Left lobe of liver (tissue), 2 donors: ENCODE data around the gene RANBP3L. TPM values are rescaled to one million over a fixed set of nuclear protein-coding genes. Genes with fewer than 3 reads are reported as not detected.
"Not testable (repeated sequence)": the region's sequence is repeated elsewhere in the genome, so short reads cannot be mapped to it uniquely, and the experiment has no call there.

Experiments used
- ATAC-seq: fragments of 200-7000 bp; cut with Tn5 transposase; one replicate; pipeline ENCODE4 v1.9.1; 2020; ENCODE audit warnings: mild to moderate bottlenecking, moderate library complexity
- DNase-seq: peaks from one replicate; pipeline ENCODE4 v3.0.0-alpha.2; 2020; ENCODE audit warnings: low spot score
- total RNA-seq: library from RNA; stranded (reverse); gene quantifications from one replicate; pipeline ENCODE4 v1.2.1, GENCODE V29; 2021
- donor health status: DM: no; HTN: no; CAD: no; lungs with moderate emphysema.
- donor health status: DM: no; HTN: yes; CAD: no.

Gene RANBP3L
- total RNA-seq, 1 donor from 2014 or later = 3.3 TPM

- no peak for DNase-seq
- no peak for ATAC-seq
These were observed 4.0 kb downstream of the RANBP3L start for GRCh38 chr5:36297653-36298052.

DNA sequence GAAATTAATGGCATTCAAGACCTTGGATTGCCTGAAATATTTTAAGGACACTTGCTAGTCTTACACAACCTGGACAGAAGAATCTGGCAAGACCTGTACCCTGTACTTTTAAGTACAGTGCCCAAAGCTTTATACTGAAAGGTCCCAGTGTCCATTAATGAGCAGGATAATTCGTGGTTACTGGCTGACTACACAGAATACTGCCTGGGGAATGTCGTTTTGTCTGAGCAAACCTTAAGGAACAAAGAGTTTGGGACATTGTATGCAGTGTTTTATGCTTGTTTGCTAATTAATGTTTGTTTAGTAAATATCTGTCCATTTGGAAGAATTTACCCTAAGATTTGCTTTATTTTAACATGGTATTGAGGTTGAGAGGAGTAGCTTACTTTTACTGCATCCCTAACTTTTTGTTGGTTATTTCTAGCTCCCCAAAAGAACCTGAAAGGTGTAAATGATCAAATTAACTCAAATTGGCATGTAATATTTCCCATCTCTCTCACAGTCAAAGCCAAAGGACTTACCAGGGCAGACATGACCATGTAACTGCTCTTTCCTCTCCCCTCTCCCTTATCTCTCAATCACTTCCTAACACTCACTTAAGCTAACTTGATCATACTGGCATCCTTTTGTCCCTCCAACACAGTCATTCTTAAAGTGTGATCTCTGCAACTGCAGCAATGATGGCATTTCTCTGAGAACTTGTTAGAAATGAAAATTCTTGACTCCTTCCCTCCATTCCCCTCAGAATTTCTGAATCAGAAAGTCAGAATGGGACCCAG, 15.7 kb downstream of the RANBP3L start:
- no peak for DNase-seq
- no peak for ATAC-seq

DNA sequence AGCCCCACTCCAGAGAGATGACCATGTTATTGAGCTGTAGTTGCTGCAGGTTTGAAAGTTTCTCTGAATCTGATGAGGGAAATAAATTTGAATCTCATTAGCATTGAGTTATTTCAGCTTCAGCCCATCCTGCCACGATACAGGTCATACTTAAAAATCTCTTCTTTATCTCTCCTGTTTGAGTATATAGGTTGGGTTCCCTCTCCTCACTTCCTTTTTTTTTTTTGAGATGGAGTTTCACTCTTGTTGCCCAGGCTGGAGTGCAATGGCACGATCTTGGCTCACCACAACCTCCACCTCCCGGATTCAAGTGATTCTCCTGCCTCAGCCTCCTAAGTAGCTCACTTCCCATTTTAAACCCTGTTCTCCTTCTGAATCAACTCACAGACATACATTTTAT, 17.9 kb downstream of the RANBP3L start:
- not testable (repeated sequence) for ATAC-seq, DNase-seq

DNA sequence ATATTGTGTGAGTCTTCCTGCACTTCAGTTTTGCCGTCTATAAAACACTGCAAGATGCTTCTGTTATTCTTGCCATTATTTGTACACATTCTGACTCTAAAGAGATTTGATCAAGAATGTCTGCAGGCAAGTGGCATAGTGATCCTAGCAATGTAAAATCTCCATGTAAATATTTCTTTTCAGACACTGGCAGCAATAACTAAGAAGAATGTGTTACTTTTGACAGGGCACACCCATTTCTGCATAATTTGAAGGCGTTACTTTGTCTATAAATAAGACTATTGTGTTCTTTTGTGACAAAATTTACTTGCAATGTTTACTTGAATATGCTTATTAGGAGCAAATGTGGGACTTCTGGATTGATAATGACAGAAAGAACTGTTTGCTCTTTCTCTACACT, 20.1 kb downstream of the RANBP3L start:
- no peak for DNase-seq
- no peak for ATAC-seq

DNA sequence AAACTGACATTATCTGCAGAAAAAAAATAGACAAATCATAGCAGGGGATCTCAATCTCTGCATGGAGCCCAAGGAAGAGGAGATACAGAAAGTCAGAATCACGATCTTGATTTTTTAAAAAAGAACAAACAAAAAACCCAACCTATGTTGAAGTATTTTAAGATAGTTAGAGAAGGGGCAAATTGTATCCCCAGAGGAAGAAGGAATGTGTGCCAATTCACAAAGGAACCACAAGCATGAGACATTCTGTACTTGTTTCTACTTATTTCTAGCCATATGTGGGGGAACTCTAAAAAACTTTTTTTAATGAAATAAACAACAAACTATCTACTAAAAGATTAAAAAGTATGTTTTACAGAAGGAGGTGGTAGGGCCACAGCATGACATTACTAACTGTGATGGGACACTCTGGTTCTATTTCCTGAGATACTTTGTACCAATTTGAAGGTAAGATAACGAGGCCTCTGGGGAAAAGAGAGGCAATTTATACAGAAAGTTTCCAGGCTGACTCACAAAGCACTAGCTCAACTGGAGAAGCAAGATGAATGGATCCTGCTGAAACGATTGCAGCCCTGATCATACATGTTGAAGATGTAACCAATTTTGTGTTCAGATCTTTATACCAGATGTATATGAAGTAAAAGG, 22.5 kb downstream of the RANBP3L start:
- DNase-seq = no peak
- no peak for ATAC-seq

- ATAC-seq = no peak
- DNase-seq = no peak
These were observed 24.1 kb downstream of the RANBP3L start for GRCh38 chr5:36277521-36278176.

- DNase-seq (peak; percentile 63), ATAC-seq (peak; percentile 88)
These were observed 24.8 kb downstream of the RANBP3L start for GRCh38 chr5:36276864-36277263.

- ATAC-seq (peak; percentile 77), DNase-seq (peak; percentile 58)
These were observed 27.7 kb downstream of the RANBP3L start for GRCh38 chr5:36273809-36274526.

DNA sequence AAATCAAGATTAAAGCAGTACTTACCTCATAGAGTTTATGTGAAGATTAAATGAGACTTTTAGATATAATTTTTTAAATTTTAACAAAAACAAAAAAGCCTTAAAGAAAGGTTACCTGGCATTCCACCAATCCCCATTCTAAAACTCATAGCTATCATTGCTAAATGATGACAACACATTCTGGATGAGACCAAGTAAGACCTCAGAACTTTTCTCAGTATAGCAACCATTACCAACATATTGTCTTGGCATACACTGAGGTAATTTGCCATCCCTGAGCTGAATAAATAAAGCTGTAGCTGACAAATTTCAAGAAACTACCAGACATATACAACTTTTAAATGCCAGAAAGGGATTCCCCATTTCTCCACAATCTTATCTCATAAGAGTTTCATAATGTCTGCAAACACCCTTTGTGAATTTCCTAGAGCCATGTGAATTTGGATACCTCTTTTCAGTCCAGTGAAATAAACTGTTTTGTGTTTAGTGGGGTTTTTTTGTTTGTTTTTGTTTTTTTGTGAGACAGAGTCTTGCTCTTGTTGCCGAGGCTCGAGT, 29.5 kb downstream of the RANBP3L start:
- no peak for ATAC-seq
- no peak for DNase-seq

GRCh38 chr5:36270876-36271575, 30.7 kb downstream of the RANBP3L start:
- peak; percentile 21 for ATAC-seq

GRCh38 chr5:36270175-36270574, 31.5 kb downstream of the RANBP3L start:
- no peak for DNase-seq
- ATAC-seq = no peak

More at GRCh38 chr5:36270876-36271575, 30.7 kb downstream of the RANBP3L start:
- no peak for DNase-seq

DNA sequence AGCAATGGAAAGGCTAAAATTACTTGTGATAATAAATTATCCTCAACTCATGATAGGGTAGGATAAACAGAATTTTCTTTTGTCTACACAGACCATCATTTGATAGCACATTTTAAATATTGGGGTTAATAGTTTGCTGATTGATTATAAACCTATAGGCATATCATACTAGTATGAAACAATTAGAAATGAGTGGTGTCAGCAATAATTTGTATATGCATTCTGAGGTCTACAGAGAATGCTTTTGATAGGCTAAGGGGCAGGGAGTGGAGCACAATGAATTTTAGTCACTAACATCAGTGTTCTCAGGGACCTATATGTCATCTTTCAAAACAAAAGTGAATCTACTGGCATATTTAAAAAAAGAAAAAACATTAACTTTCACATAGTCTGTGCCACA, 32.2 kb downstream of the RANBP3L start:
- DNase-seq = no peak
- ATAC-seq = no peak

- no peak for DNase-seq
- no peak for ATAC-seq
These were observed 33.8 kb downstream of the RANBP3L start for GRCh38 chr5:36267905-36268304.

DNA sequence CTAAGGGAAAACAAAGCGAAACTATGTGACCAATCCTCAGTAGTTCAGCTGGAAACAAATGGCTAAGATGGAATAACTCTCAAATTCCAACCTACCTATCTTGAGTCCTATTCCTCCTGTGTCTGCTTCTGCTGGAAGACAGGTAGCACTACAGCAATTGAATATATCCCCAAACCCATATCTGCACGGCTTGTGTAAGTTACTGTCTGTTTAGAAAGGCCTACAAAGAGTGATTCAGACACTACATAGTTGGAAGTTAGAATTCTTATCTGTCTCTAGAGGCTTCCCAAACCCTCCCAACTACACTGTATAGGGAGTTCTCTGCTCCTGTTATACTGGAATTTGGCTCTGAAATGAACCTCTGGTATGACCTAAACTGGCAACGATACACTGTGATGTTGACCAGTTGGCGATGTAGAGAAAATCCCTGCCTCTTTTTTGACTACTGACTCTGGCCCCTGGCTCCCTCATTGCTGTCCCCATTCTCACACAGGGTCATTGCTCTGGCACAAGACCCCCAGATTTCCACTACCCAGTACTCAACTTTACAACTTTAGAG, 37.4 kb downstream of the RANBP3L start:
- DNase-seq = no peak
- peak; percentile 50 for ATAC-seq

- DNase-seq = no peak
- ATAC-seq = no peak
These were observed 40.5 kb downstream of the RANBP3L start for GRCh38 chr5:36261186-36261585.

GRCh38 chr5:36253575-36253974, 48.1 kb downstream of the RANBP3L start:
- ATAC-seq (no peak), DNase-seq (no peak)

DNA sequence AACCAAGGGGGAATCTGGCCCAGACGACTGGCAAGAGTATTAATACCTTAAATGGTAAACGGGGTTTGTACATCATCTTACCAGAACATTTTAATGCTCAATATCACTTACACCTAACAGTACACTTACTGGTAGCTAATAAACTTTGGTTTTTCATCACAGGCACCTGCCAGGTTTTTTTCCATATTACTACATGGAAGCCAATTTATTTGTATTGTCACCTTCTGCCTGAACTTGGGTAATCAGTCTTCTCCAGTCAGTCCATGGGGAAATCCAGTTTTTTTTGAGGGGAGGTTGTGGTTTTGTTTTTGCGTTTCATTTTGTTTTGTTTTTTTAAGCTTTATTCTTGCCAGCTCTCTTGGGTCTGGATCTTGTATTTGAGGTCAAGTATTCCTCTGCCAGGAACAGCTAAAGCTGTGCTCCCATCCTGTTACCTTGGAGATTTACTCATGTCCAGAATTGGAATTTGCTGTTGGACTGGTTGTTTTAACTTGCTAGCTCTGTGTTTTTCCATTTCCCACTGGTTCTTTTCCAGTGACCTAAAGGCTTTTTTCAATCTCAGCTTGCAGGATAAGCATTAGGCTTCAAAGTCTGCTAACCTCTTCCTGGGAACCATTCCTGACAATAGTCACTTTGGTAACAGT, 48.9 kb downstream of the RANBP3L start:
- peak; percentile 85 for ATAC-seq
- DNase-seq = no peak

GRCh38 chr5:36251218-36251617, 50.5 kb downstream of the RANBP3L start:
- ATAC-seq = no peak
- no peak for DNase-seq

GRCh38 chr5:36250427-36250826, 51.3 kb downstream of the RANBP3L start:
- no peak for ATAC-seq

More at GRCh38 chr5:36250427-36250826, 51.3 kb downstream of the RANBP3L start:
- no peak for DNase-seq
